Effector memory CD8-positive, alpha-beta T cell (primary cell): ENCODE data around the gene FGFRL1.

ENCODE experiments used
- ATAC-seq: fragments of 150-1000 bp; cut with Tn5 transposase; replicated peaks from 2 replicates; pipeline ENCODE4 v1.10.0; 2021; ENCODE audit warnings: mild to moderate bottlenecking, moderate library complexity
- DNase-seq, 3 experiments: peaks; one replicate each; pipeline ENCODE4 v3.0.0; 2021
- H3K27ac Mint-ChIP-seq, 2 donors: one replicate each; pipeline ENCODE4 v1.8.0; 2022; ENCODE audit warnings: mild to moderate bottlenecking in 2 of 2, mixed read lengths in 2 of 2, moderate library complexity in 2 of 2
- H3K27me3 Mint-ChIP-seq, 2 donors: one replicate each; pipeline ENCODE4 v1.8.0; 2022; ENCODE audit warnings: mixed read lengths in 2 of 2
- H3K36me3 Mint-ChIP-seq: one replicate; pipeline ENCODE4 v1.8.0; 2022; ENCODE audit warnings: mild to moderate bottlenecking, moderate library complexity, mixed read lengths; ENCODE audit not compliant: insufficient read depth
- H3K4me1 Mint-ChIP-seq, 2 donors: one replicate each; pipeline ENCODE4 v1.8.0; 2022; ENCODE audit warnings: low read depth in 2 of 2, mixed read lengths in 2 of 2
- H3K4me3 Mint-ChIP-seq, 2 donors: one replicate each; pipeline ENCODE4 v1.8.0; 2022; ENCODE audit warnings: mild to moderate bottlenecking in 2 of 2, mixed read lengths in 2 of 2, moderate library complexity in 2 of 2
- H3K9me3 Mint-ChIP-seq, 2 donors: one replicate each; pipeline ENCODE4 v1.8.0; 2022; ENCODE audit warnings: mixed read lengths in 2 of 2

The FGFRL1 gene

GRCh38 chr4:1002631-1003251, 8.7 kb upstream of the FGFRL1 start:
- no peak overlapping the region for H3K4me3 Mint-ChIP-seq

GRCh38 chr4:1003271-1004070, 8.0 kb upstream of the FGFRL1 start:
- DNase-seq (no peak), ATAC-seq (no peak)
- Mint-ChIP-seq H3K27me3 (peaks cover 55 to 78% of the 10 kb centered on the region in 2 donors), H3K9me3 (no peaks in the 10 kb centered on the region), H3K4me3 (no peak overlapping the region), H3K4me1 (peaks cover under 1% of the 10 kb centered on the region in 2 donors), H3K36me3 (peaks cover 4% of the 10 kb centered on the region), H3K27ac (no peak overlapping the region)

More at GRCh38 chr4:1002631-1003251, 8.7 kb upstream of the FGFRL1 start:
- ATAC-seq (peak; percentile 16), DNase-seq (no peak)
- Mint-ChIP-seq H3K4me1 (peaks cover 3 to 4% of the 10 kb centered on the region in 2 donors), H3K9me3 (no peaks in the 10 kb centered on the region), H3K27me3 (peaks cover 54 to 78% of the 10 kb centered on the region in 2 donors), H3K36me3 (peaks cover 4% of the 10 kb centered on the region), H3K27ac (no peak overlapping the region)

GRCh38 chr4:1004071-1004418, 7.4 kb upstream of the FGFRL1 start:
- H3K27ac Mint-ChIP-seq, result no peak overlapping the region
- peaks cover 55 to 78% of the 10 kb centered on the region in 2 donors for H3K27me3 Mint-ChIP-seq
- peaks cover 6% of the 10 kb centered on the region in 2 donors for H3K4me1 Mint-ChIP-seq
- DNase-seq (no peak), ATAC-seq (no peak)
- no peaks in the 10 kb centered on the region for H3K9me3 Mint-ChIP-seq
- no peak overlapping the region for H3K4me3 Mint-ChIP-seq
- H3K36me3 Mint-ChIP-seq, result peaks cover 7% of the 10 kb centered on the region

- no peak for ATAC-seq
- Mint-ChIP-seq H3K27ac (no peak overlapping the region), H3K4me1 (peaks cover 8 to 9% of the 10 kb centered on the region in 2 donors), H3K27me3 (peaks cover 50 to 74% of the 10 kb centered on the region in 2 donors), H3K4me3 (no peak overlapping the region), H3K36me3 (peaks cover 7% of the 10 kb centered on the region), H3K9me3 (no peaks in the 10 kb centered on the region)
- DNase-seq, result no peak
These were observed 6.6 kb upstream of the FGFRL1 start for GRCh38 chr4:1004557-1005485.

GRCh38 chr4:1006856-1007255, 4.6 kb upstream of the FGFRL1 start:
- Mint-ChIP-seq H3K27ac (no peak overlapping the region), H3K27me3 (peaks cover 43 to 60% of the 10 kb centered on the region in 2 donors), H3K36me3 (peaks cover 20% of the 10 kb centered on the region), H3K9me3 (no peaks in the 10 kb centered on the region), H3K4me3 (no peak overlapping the region), H3K4me1 (peaks cover 13 to 15% of the 10 kb centered on the region in 2 donors)
- DNase-seq (no peak), ATAC-seq (no peak)

- Mint-ChIP-seq H3K4me3 (peak overlapping the region; percentile 81 to 83), H3K4me1 (peaks cover 13 to 17% of the 10 kb centered on the region in 2 donors), H3K9me3 (no peaks in the 10 kb centered on the region), H3K27me3 (peaks cover 42 to 54% of the 10 kb centered on the region in 2 donors), H3K36me3 (peaks cover 20% of the 10 kb centered on the region), H3K27ac (no peak overlapping the region)
- ATAC-seq, result peak; percentile 13
- DNase-seq, result peak; percentile 28 to 51 (median 28)
These were observed 2.4 kb upstream of the FGFRL1 start for GRCh38 chr4:1008840-1009541.

GRCh38 chr4:1009542-1010394, 1.7 kb upstream of the FGFRL1 start:
- Mint-ChIP-seq H3K27me3 (peaks cover 34 to 46% of the 10 kb centered on the region in 2 donors), H3K4me1 (peaks cover 13 to 17% of the 10 kb centered on the region in 2 donors), H3K36me3 (peaks cover 20% of the 10 kb centered on the region), H3K9me3 (no peaks in the 10 kb centered on the region), H3K4me3 (peak overlapping the region; percentile 84 to 88), H3K27ac (peak overlapping the region; percentile 87 to 90)
- ATAC-seq, result peak; percentile 33
- DNase-seq, result peak; percentile 59 to 64 (median 62)

- Mint-ChIP-seq H3K9me3 (no peaks in the 10 kb centered on the region), H3K4me1 (peaks cover 13 to 17% of the 10 kb centered on the region in 2 donors), H3K4me3 (peak overlapping the region; percentile 84 to 88), H3K36me3 (peaks cover 20% of the 10 kb centered on the region), H3K27me3 (peaks cover 31 to 39% of the 10 kb centered on the region in 2 donors), H3K27ac (peak overlapping the region; percentile 87 to 90)
- peak; percentile 66 for ATAC-seq
- DNase-seq, result peak; percentile 72 to 74 (median 73)
These were observed 918 bp upstream of the FGFRL1 start for GRCh38 chr4:1010395-1011021.

GRCh38 chr4:1011666-1012033, 224 bp downstream of the FGFRL1 start:
- peaks cover 13 to 17% of the 10 kb centered on the region in 2 donors for H3K4me1 Mint-ChIP-seq
- ATAC-seq (no peak), DNase-seq (no peak)
- H3K27me3 Mint-ChIP-seq, result peaks cover 22 to 28% of the 10 kb centered on the region in 2 donors
- H3K36me3 Mint-ChIP-seq, result peaks cover 23% of the 10 kb centered on the region
- no peak overlapping the region for H3K27ac Mint-ChIP-seq
- peak overlapping the region in 1 of 2 donors; percentile 88 for H3K4me3 Mint-ChIP-seq
- H3K9me3 Mint-ChIP-seq, result no peaks in the 10 kb centered on the region

GRCh38 chr4:1012034-1012739, 761 bp downstream of the FGFRL1 start:
- H3K4me1 Mint-ChIP-seq, result peaks cover 13 to 19% of the 10 kb centered on the region in 2 donors
- no peak overlapping the region for H3K27ac Mint-ChIP-seq
- no peaks in the 10 kb centered on the region for H3K9me3 Mint-ChIP-seq
- H3K4me3 Mint-ChIP-seq, result peak overlapping the region; percentile 60 to 65
- ATAC-seq (peak; percentile 5), DNase-seq (peak; percentile 17 to 37 (median 28))
- H3K36me3 Mint-ChIP-seq, result peaks cover 25% of the 10 kb centered on the region
- peaks cover 16 to 22% of the 10 kb centered on the region in 2 donors for H3K27me3 Mint-ChIP-seq
